Ovary (tissue), 9 donors: ENCODE measurements around the gene GRB14. TPM values are rescaled to one million over a fixed set of nuclear protein-coding genes. Genes with fewer than 3 reads are reported as not detected.

Experiments used
- DNase-seq, 5 donors: peaks; one replicate each; pipeline ENCODE4 v3.0.0-alpha.2; 2019 to 2020
- H3K27ac ChIP-seq, 2 donors: fragments of 200-600 bp; one replicate each; pipeline versions ENCODE4 v1.5.1 to v1.8.0; 2019 to 2022
- H3K27me3 ChIP-seq: fragments of 200-600 bp; one replicate; pipeline ENCODE4 v1.8.0; 2022
- H3K36me3 ChIP-seq: fragments of 200-600 bp; sonication (generic); one replicate; pipeline ENCODE4 v1.5.1; 2019
- H3K4me1 ChIP-seq: one replicate; pipeline ENCODE4 v1.8.1; 2013; ENCODE audit warnings: mild to moderate bottlenecking, moderate library complexity; ENCODE audit not compliant: insufficient read depth
- H3K4me3 ChIP-seq: fragments of 200-600 bp; sonication (generic); one replicate; pipeline ENCODE4 v1.5.1; 2017
- H3K9me3 ChIP-seq, 2 donors: fragments of 200-600 bp in 1 of 2; sonication (generic) in 1 of 2; one replicate each; pipeline versions ENCODE4 v1.5.1 to v1.8.1; 2013 to 2019; ENCODE audit warnings: mild to moderate bottlenecking in 1 of 2, moderate library complexity in 1 of 2
- CTCF ChIP-seq, 3 donors: fragments of 450-650 bp in 2 of 3; fragments of 200-600 bp in 1 of 3; IDR thresholded peaks; one replicate each; pipeline versions ENCODE4 v1.5.1 to v1.8.0; 2016 to 2022; ENCODE audit warnings: antibody characterized with exemption in 3 of 3, mild to moderate bottlenecking in 1 of 3
- EP300 ChIP-seq: sonication (generic); formaldehyde crosslinking; IDR thresholded peaks from one replicate; pipeline ENCODE4 v1.6.1; 2017; ENCODE audit warnings: antibody characterized with exemption
- POLR2A ChIP-seq: fragments of 450-650 bp; IDR thresholded peaks from one replicate; pipeline ENCODE4 v1.6.1; 2017; ENCODE audit warnings: antibody characterized with exemption, mild to moderate bottlenecking, moderate library complexity
- WGBS, 3 donors: extraction: QIAGEN DNeasy Blood & Tissue Kit in 1 of 3; methylation state at CpG; one replicate each; pipeline versions ENCODE4 v1.1.5 to v1.1.7; 2013 to 2017; 5-methylcytosine and 5-hydroxymethylcytosine counted together
- intact Hi-C, 4 donors: fragments of 100-400 bp; cut with DNase I; formaldehyde crosslinking; loops; one replicate each; pipeline versions ENCODE4 v1.11.0 to v1.15.1; 2022 to 2023
- polyA plus RNA-seq, 2 donors: library from polyadenylated mRNA; stranded (reverse); fragments of 200-250 nt in 1 of 2; fragments of 350-450 nt in 1 of 2; fragmentation: Illumina TruSeq in 1 of 2; extraction: RNeasy Lipid Tissue Mini Kit (QIAGEN cat#74804) in 1 of 2; gene quantifications; one replicate each; pipeline ENCODE4 v1.2.3, GENCODE V29; 2013 to 2014
- total RNA-seq, 7 donors: library from RNA; depleted of rRNA in 2 of 7; stranded (reverse); fragments of >200 nt in 2 of 7; fragmentation: NEBNext Ultra II Directional in 3 of 7; extraction: Animal tissue kit (Norgen Biotek cat#: 25700) in 3 of 7; gene quantifications; one replicate each; pipeline versions ENCODE4 v1.1.0 to v1.2.4, GENCODE V29; 2016 to 2023
- donor health status: DM: no; HTN: no; CAD: no; lungs with moderate emphysema.
- donor health status: DM: no; HTN: no; CAD: no.
- donor health status: Bipolar disorder and iron deficiency.
- donor health status: DM: yes; HTN: yes; CAD: no.
- donor health status: DM: no; HTN: no; CAD: no.
- donor health status: DM: yes; HTN: yes; CAD: no.

The GRB14 gene
- total and polyA plus RNA-seq, 9 donors = 4.5 to 45.6 (median 11.8) TPM

GRCh38 chr2:164495491-164496223 lies 125.6 kb downstream of the GRB14 start:
- WGBS, 3 donors = 34 to 54% (median 53%) methylated on average over 6 of the region's 6 CpGs
- Histone ChIP-seq H3K27me3 (no peaks in the 10 kb centered on the region), H3K36me3 (no peaks in the 10 kb centered on the region), H3K4me3 (no peak overlapping the region), H3K4me1 (no peaks in the 10 kb centered on the region), H3K27ac (no peak overlapping the region), H3K9me3 (no peaks in the 10 kb centered on the region)
- DNase-seq = no peak
- intact Hi-C loops = no loop called here
- TF ChIP-seq CTCF (IDR thresholded peaks at IDR 0.05) (no peak), EP300 (no peak), POLR2A (no peak)

GRCh38 chr2:164485541-164485940 lies 135.7 kb downstream of the GRB14 start:
- no peak for TF ChIP-seq EP300
- TF ChIP-seq POLR2A = no peak
- no peak for TF ChIP-seq CTCF (IDR thresholded peaks at IDR 0.05)
- Histone ChIP-seq H3K4me3 (no peak overlapping the region), H3K4me1 (no peaks in the 10 kb centered on the region), H3K36me3 (no peaks in the 10 kb centered on the region), H3K9me3 (no peaks in the 10 kb centered on the region), H3K27me3 (no peaks in the 10 kb centered on the region), H3K27ac (no peak overlapping the region)
- DNase-seq = no peak
- 30 to 44% (median 40%) methylated on average over 1 of the region's 1 CpG for WGBS, 3 donors
- intact Hi-C loops = no loop called here

GRCh38 chr2:164479460-164479859 lies 141.8 kb downstream of the GRB14 start:
- H3K27ac ChIP-seq = no peak overlapping the region
- H3K9me3 ChIP-seq = no peaks in the 10 kb centered on the region
- intact Hi-C loops = no loop called here
- WGBS, 3 donors = 12 to 26% (median 15%) methylated on average over 2 of the region's 2 CpGs
- no peaks in the 10 kb centered on the region for H3K27me3 ChIP-seq
- DNase-seq = peak; percentile 13 to 59 (median 33)
- H3K4me1 ChIP-seq = no peaks in the 10 kb centered on the region
- no peaks in the 10 kb centered on the region for H3K36me3 ChIP-seq
- TF ChIP-seq POLR2A (no peak), CTCF (IDR thresholded peaks at IDR 0.05) (peak in 1 of 3 donors; percentile 11), EP300 (no peak)
- no peak overlapping the region for H3K4me3 ChIP-seq

GRCh38 chr2:164478205-164478604 lies 143.1 kb downstream of the GRB14 start:
- WGBS, 3 donors = 78 to 92% (median 79%) methylated on average over 2 of the region's 2 CpGs
- intact Hi-C loops = no loop called here
- DNase-seq = no peak

More at GRCh38 chr2:164478205-164478604, 143.1 kb downstream of the GRB14 start:
- TF ChIP-seq CTCF (IDR thresholded peaks at IDR 0.05) (no peak), EP300 (no peak), POLR2A (no peak)
- no peaks in the 10 kb centered on the region for H3K4me1 ChIP-seq
- no peak overlapping the region for H3K4me3 ChIP-seq
- H3K27ac ChIP-seq = no peak overlapping the region
- H3K36me3 ChIP-seq = no peaks in the 10 kb centered on the region
- H3K9me3 ChIP-seq = no peaks in the 10 kb centered on the region
- H3K27me3 ChIP-seq = no peaks in the 10 kb centered on the region
